Measurements from ENCODE around the gene BRINP2.

- TF ChIP-seq SUZ12 (IDR thresholded peaks at IDR 0.05): no peak
- no peak for TF ChIP-seq FOXA1 (IDR thresholded peaks at IDR 0.05)
- no peak for TF ChIP-seq SP1 (IDR thresholded peaks at IDR 0.05)
- no peak for TF ChIP-seq BHLHE40 (IDR thresholded peaks at IDR 0.05; ENCODE audit: borderline replicate concordance)
- TF ChIP-seq LEF1 (IDR thresholded peaks at IDR 0.05; ENCODE audit: borderline replicate concordance): no peak
- TF ChIP-seq ELF4 (IDR thresholded peaks at IDR 0.05): no peak
These were observed 116.5 kb downstream of the BRINP2 start for GRCh38 chr1:177287270-177287669.

Measured in HEK293T (cell line).